Dendritic cell treated with granulocyte-macrophage colony-stimulating factor and Interleukin-4, amounts not matched to agents 40 ng/mL and 50 ng/mL, for 4 days (primary cell): ENCODE data around the gene MYBL2.
A peak's percentile ranks its signal among the peaks of the same experiment; 100 is the strongest.
"Not testable (repeated sequence)": the region's sequence is repeated elsewhere in the genome, so short reads cannot be mapped to it uniquely, and the experiment has no call there.

ENCODE experiments used
- H3K27ac Mint-ChIP-seq: one replicate; pipeline ENCODE4 v1.8.0; 2022; ENCODE audit warnings: mild to moderate bottlenecking, mixed read lengths
- H3K27me3 Mint-ChIP-seq: one replicate; pipeline ENCODE4 v1.8.0; 2022; ENCODE audit warnings: mild to moderate bottlenecking, mixed read lengths
- H3K36me3 Mint-ChIP-seq: one replicate; pipeline ENCODE4 v1.8.0; 2022; ENCODE audit warnings: low read depth, mixed read lengths
- H3K4me1 Mint-ChIP-seq: one replicate; pipeline ENCODE4 v1.8.0; 2022; ENCODE audit warnings: low read depth, mixed read lengths
- H3K4me3 Mint-ChIP-seq: one replicate; pipeline ENCODE4 v1.8.0; 2022; ENCODE audit warnings: mild to moderate bottlenecking, moderate library complexity, mixed read lengths
- H3K9me3 Mint-ChIP-seq: one replicate; pipeline ENCODE4 v1.8.0; 2022; ENCODE audit warnings: mixed read lengths
- intact Hi-C: fragments of 100-400 bp; cut with micrococcal nuclease; formaldehyde crosslinking; loops from one replicate; pipeline ENCODE4 v1.15.0; 2022

MYBL2 gene

DNA sequence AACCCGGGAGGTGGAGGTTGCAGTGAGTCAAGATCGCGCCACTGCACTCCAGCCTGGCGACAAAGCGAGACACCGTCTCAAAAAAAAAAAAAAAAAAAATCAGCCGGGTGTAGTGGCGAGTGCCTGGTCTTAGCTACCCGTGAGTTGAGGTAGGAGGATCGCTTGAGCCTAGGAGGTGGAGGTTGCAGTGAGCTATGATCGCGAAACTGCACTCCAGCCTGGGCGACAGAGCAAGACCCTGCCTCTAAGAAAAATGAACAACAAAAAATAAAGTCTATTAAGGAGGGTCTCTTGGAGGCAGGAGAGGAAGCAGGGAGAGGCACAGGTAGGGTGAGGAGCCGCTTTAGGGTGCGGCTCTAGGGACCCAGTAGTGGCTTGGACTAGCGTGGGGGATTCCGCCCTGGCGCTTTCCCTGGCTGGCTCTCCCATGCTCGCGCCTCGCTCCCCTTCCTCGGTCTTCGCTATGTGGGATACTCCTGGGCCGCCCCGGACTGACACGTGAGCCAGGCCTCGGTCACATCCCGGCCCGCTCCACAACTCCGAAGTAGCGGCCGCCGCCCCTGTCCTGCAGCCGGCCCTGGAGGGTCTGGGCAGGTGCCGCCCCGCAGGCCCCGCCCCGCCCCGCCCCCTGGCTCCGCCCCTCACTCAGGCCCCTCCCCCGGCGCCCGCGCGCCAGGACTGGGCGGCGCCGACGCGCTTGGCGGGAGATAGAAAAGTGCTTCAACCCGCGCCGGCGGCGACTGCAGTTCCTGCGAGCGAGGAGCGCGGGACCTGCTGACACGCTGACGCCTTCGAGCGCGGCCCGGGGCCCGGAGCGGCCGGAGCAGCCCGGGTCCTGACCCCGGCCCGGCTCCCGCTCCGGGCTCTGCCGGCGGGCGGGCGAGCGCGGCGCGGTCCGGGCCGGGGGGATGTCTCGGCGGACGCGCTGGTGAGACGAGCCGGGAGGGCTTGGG is at the start of gene MYBL2:
Gene MYBL2 (plus strand): TSS at position 739 of the 953 bp plus-strand sequence. CDS start 170 bp downstream, at position 909.
- peaks cover 31% of the 10 kb centered on the region for H3K27me3 Mint-ChIP-seq
- H3K9me3 Mint-ChIP-seq, result no peaks in the 10 kb centered on the region
- intact Hi-C loops, result loop anchor here (2.0 kb wide), 1 partner anchor 76 kb away; the partner anchor contains the start of gene IFT52

DNA sequence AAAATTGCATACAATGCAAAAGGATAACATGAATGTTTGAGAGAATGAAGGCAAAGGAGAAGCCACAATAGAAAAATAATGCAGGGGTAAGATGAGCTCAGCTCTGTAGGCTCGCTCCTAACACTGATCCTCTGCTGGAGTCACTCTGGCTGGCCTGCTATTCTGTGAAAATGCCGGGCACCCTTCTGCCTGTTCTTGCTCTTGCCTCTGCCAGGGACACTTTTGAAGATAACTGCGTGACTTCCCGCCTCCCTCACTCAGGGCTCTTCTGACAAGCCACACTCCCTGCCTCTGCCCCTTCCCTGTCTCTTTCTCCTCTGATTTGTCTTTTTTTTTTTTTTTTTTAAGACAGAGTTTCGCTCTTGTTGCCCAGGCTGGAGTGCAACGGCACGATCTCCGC is 35.3 kb upstream of the MYBL2 start:
- intact Hi-C loops, result no loop called here
- H3K27me3 Mint-ChIP-seq, result no peaks in the 10 kb centered on the region
- H3K9me3 Mint-ChIP-seq, result no peaks in the 10 kb centered on the region
- H3K36me3 Mint-ChIP-seq, result peaks cover 79% of the 10 kb centered on the region
- H3K4me3 Mint-ChIP-seq, result no peak overlapping the region
- no peaks in the 10 kb centered on the region for H3K4me1 Mint-ChIP-seq
- H3K27ac Mint-ChIP-seq, result no peak overlapping the region

More for the DNA sequence above, at the start of gene MYBL2:
- Mint-ChIP-seq H3K4me1 (peaks cover 16% of the 10 kb centered on the region), H3K36me3 (no peaks in the 10 kb centered on the region), H3K27ac (no peak within 1 kb of the TSS), H3K4me3 (peak within 1 kb of the TSS; percentile 70)

DNA sequence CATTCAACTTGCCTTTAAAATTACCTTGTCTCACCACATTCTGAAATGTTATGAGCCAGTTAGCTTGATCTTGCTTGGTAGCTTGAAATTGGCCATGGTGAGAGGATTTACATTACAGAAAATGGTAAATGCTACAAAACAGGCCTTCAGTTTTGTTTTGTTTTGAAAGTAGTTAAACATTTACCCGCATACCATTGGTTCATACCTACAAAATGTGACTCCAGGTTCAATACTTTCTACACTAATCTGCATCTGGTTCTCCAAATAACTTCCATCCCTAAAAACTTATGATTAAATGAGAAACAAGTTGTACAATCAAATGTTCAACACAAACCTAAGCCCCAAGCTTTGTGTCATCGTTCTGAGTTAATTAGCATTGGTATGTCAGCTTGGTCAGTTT is 30.5 kb upstream of the MYBL2 start:
- intact Hi-C loops, result no loop called here
- H3K27me3 Mint-ChIP-seq, result no peaks in the 10 kb centered on the region
- no peak overlapping the region for H3K4me3 Mint-ChIP-seq
- H3K36me3 Mint-ChIP-seq, result peaks cover 77% of the 10 kb centered on the region
- H3K27ac Mint-ChIP-seq, result no peak overlapping the region
- no peaks in the 10 kb centered on the region for H3K9me3 Mint-ChIP-seq
- H3K4me1 Mint-ChIP-seq, result no peaks in the 10 kb centered on the region

DNA sequence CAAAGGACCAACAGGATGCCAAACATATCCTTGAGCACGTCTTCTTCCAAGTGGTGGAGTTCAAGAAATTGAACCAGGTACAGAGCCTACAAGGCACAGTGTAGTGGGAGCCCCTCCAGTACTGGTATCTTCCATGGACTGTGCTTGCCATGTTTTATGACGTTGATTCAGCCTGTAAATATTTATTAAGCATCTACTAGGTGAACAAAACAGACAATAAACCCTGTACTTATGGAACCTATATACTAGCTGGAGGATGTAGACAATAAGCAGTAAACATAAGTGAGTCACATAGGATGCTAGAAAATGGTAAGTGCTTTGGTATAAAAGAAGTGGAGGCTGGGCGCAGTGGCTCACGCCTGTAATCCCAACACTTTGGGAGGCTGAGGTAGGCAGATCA is 24.4 kb upstream of the MYBL2 start:
- no peak overlapping the region for H3K4me3 Mint-ChIP-seq
- intact Hi-C loops, result no loop called here
- H3K27me3 Mint-ChIP-seq, result no peaks in the 10 kb centered on the region
- no peak overlapping the region for H3K27ac Mint-ChIP-seq
- peaks cover 66% of the 10 kb centered on the region for H3K36me3 Mint-ChIP-seq
- H3K9me3 Mint-ChIP-seq, result no peaks in the 10 kb centered on the region
- no peaks in the 10 kb centered on the region for H3K4me1 Mint-ChIP-seq

DNA sequence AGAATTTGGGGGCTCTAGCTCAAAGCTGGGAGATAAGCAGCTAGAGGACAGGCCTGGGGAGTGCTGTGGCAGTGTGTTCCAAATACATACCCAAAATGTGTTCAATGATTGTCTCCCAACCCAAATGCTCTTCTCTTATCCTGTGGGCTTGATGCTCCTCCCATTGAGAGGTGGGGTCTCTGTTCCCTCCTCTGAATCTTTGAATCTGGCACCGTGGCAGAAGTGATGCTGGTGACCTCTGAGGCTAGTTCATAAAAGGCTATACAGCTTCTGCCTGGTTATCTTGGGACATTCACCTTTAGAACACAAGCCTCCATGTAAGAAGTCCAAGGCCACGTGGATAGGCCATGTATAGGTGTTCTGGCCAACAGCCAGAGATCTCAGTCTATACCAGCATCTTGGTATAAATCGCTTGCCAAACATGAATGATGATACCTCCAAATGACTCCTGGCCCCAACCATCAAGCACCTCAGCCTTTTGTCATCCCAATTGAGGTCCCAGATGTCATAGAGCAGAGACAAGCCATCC is 15.9 kb upstream of the MYBL2 start:
- intact Hi-C loops, result no loop called here
- peaks cover 27% of the 10 kb centered on the region for H3K36me3 Mint-ChIP-seq
- no peaks in the 10 kb centered on the region for H3K4me1 Mint-ChIP-seq
- peaks cover 1% of the 10 kb centered on the region for H3K27me3 Mint-ChIP-seq
- H3K9me3 Mint-ChIP-seq, result no peaks in the 10 kb centered on the region
- H3K27ac Mint-ChIP-seq, result no peak overlapping the region
- no peak overlapping the region for H3K4me3 Mint-ChIP-seq

DNA sequence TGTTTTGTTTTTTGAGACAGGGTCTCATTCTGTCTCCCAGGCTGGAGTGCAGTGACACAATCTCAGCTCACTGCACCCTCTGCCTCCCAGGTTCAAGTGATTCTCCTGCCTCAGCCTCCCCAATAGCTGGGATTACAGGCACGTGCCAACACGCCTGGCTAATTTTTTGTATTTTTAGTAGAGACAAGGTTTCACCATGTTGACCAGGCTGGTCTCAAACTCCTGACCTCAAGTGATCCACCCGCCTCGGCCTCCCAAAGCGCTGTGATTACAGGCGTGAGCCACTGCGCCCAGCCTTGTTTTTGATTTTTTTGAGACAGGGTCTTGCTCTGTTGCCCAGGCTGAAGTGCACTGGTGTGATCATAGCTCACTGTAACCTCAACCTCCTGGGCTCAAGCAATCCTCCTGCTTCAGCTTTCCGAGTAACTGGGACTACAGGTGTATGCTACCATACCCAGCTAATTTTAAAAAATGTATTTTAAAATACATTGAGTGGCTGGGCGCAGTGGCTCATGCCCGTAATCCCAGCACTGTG is 15.2 kb upstream of the MYBL2 start:
- H3K27ac Mint-ChIP-seq, H3K4me3 Mint-ChIP-seq, H3K9me3 Mint-ChIP-seq, H3K4me1 Mint-ChIP-seq, intact Hi-C loops, H3K27me3 Mint-ChIP-seq: not testable (repeated sequence)
- H3K36me3 Mint-ChIP-seq, result peaks cover 20% of the 10 kb centered on the region

DNA sequence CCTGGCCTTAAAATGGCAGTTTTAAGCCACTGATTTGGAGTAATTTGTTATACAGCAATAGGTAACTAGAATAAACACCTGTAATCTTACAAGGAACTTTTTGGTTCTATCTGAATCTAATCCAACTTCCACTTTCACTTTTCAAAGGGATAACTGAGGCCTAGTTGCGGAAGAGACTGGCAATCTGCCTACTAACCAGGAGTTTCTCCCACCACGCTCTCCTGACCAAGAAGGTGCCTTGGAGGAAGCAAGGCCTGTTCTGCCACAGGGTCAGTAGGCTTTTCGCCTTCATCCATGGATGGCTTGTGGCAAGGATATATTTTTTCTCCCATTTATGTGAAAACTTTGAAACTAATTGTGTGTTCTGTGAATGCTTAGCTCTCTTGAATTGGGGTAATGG is 12.9 kb upstream of the MYBL2 start:
- Mint-ChIP-seq H3K36me3 (peaks cover 6% of the 10 kb centered on the region), H3K27me3 (peaks cover 13% of the 10 kb centered on the region), H3K4me3 (no peak overlapping the region), H3K4me1 (peaks cover 12% of the 10 kb centered on the region), H3K27ac (no peak overlapping the region), H3K9me3 (no peaks in the 10 kb centered on the region)
- intact Hi-C loops, result no loop called here

DNA sequence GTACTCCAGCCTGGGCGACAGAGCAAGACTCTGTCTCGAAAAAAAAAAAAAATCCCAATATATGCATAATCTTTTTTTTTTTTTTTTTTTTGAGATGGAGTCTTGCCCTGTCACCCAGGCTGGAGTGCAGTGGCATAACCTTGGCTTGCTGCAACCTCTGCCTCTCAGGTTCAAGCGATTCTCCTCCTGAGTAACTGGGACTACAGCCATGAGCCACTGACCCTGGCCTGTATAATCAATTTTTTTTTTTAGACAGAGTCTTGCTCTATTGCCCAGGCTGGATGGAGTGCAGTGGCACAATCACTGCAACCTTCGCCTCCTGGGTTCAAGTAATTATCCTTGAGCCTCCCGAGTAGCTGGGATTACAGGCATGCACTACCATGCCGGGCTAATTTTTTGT is 11.7 kb upstream of the MYBL2 start:
- H3K4me1 Mint-ChIP-seq, result peaks cover 12% of the 10 kb centered on the region
- not testable (repeated sequence) for H3K9me3 Mint-ChIP-seq

DNA sequence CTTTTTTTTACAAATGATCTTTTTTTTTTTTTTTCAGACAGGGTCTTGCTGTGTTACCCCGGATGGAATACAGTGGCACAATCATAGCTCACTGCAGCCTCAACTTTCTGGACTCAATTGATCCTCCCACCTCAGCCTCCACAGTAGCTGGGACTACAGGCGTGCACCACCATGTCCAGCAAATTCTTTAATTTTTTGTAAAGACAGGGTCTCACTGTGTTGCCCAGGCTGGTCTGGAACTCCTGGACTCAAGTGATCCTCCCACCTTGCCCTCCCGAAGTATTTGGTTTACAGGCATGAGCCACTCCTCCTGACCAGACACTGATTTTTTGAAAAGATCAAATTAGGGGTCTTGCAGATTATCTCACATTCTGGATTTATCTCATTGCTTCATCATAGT is 11.0 kb upstream of the MYBL2 start:
- Mint-ChIP-seq H3K4me1 (peaks cover 12% of the 10 kb centered on the region), H3K36me3 (peaks cover 6% of the 10 kb centered on the region), H3K4me3 (no peak overlapping the region), H3K27me3 (peaks cover 13% of the 10 kb centered on the region), H3K27ac (no peak overlapping the region), H3K9me3 (no peaks in the 10 kb centered on the region)
- intact Hi-C loops, result no loop called here

More for the DNA sequence above, 11.7 kb upstream of the MYBL2 start:
- intact Hi-C loops, H3K27ac Mint-ChIP-seq, H3K36me3 Mint-ChIP-seq, H3K4me3 Mint-ChIP-seq: not testable (repeated sequence)
- H3K27me3 Mint-ChIP-seq, result peaks cover 13% of the 10 kb centered on the region

DNA sequence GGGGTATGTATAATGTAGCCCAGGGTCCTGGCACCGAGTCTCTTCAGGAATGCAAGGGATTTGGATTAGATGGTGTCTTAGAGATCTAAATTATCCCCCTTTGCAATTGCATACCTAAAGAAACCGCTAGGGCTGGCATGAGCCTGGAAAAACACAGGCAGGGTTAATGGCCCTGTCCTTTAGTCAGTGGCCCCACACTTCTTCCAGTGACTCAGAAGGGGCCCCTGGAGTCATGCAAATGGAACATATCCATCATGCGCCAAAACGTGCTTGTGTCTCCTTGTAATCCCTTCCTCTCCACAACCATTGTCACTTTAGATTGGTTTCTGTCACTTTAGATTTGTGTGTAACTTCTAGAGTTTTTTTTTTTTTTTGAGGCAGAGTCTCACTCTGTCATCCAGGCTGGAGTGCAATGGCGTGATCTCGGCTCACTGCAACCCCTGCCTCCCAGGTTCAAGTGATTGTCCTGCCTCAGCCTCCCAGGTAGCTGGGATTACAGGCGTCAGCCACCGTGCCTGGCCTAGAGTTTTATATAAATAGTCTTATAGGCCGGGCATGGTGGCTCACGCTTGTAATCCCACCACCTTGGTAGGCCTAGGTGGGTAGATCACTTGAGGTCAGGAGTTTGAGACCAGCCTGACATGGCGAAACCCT is 8.7 kb upstream of the MYBL2 start:
- H3K27ac Mint-ChIP-seq, result peak overlapping the region; percentile 80
- intact Hi-C loops, result no loop called here
- H3K36me3 Mint-ChIP-seq, result peaks cover 6% of the 10 kb centered on the region
- peaks cover 12% of the 10 kb centered on the region for H3K4me1 Mint-ChIP-seq
- H3K27me3 Mint-ChIP-seq, result peaks cover 13% of the 10 kb centered on the region
- H3K9me3 Mint-ChIP-seq, result no peaks in the 10 kb centered on the region
- H3K4me3 Mint-ChIP-seq, result peak overlapping the region; percentile 91

DNA sequence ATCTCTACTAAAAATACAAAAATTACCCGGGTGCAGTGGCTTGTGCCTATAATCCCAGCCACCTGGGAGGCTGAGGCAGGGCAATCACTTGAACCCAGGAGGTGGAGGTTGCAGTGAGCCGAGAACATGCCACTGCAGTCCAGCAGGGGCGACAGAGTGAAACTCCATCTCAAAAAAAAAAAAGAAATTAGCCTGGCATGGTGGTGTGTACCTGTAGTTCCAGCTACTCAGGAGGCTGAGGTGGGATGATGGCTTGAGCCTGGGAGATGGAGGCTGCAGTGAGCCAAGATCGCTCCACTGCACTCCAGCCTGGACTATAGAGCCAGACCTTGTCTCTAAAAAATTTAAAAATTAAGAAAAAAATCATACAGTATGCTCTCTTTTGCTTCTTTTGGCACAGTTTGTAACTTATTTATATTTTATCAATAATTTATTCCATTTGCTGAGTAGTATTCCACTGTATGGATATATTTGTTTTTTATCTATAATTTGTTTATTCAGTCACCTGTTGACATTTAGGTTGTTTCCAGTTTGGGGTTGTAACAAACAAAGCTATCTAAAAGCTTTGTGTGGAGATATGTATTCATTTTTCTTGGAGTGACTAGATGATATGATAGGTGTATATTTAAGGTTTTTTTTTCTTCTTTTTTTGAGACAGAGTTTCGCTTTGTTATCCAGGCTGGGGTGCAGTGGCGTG is 8.0 kb upstream of the MYBL2 start:
- intact Hi-C loops, result no loop called here
- H3K9me3 Mint-ChIP-seq, result no peaks in the 10 kb centered on the region
- H3K4me3 Mint-ChIP-seq, result no peak overlapping the region
- peaks cover 12% of the 10 kb centered on the region for H3K4me1 Mint-ChIP-seq
- H3K27me3 Mint-ChIP-seq, result peaks cover 13% of the 10 kb centered on the region
- peaks cover 6% of the 10 kb centered on the region for H3K36me3 Mint-ChIP-seq
- no peak overlapping the region for H3K27ac Mint-ChIP-seq

DNA sequence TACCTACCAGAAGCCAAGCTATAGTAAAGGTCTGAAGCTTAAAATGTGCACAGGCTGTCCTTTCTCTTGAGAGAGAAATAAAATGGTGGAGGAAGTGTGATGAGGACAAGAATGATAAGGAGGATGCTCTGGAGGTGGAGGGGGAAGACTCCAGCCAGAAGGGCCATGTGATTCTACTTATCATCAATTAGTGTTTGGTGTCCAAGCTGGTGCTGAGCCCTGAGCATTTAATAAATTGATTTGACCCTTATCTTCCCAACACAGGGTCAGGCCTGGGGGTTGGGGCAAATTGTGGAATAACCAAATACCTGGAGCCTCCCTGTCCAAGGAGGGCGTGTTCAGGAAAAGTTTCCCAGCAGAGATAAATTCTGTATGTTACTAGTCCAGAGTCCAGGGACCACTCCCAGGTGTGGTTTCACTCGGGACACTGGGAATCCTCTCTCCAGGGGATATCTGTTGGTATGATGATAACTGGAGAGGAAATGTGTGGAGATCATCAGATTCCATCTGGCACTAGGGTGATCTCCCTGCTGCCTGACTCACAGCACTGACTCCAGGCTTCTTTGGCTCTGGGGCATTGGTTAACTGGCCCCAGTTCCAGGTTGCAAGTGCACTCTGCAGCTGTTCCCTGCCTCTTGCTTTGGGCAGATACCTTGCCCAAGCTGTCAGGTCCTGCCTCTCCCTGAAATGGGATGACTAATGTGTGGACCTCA is 3.8 kb upstream of the MYBL2 start:
- Mint-ChIP-seq H3K9me3 (no peaks in the 10 kb centered on the region), H3K36me3 (no peaks in the 10 kb centered on the region)

More for the DNA sequence above, 3.8 kb upstream of the MYBL2 start:
- peaks cover 31% of the 10 kb centered on the region for H3K27me3 Mint-ChIP-seq
- H3K4me1 Mint-ChIP-seq, result peaks cover 6% of the 10 kb centered on the region
- H3K4me3 Mint-ChIP-seq, result no peak overlapping the region
- H3K27ac Mint-ChIP-seq, result no peak overlapping the region
- intact Hi-C loops, result no loop called here
